ENCODE results near the gene HES5.

The HES5 gene

DNA sequence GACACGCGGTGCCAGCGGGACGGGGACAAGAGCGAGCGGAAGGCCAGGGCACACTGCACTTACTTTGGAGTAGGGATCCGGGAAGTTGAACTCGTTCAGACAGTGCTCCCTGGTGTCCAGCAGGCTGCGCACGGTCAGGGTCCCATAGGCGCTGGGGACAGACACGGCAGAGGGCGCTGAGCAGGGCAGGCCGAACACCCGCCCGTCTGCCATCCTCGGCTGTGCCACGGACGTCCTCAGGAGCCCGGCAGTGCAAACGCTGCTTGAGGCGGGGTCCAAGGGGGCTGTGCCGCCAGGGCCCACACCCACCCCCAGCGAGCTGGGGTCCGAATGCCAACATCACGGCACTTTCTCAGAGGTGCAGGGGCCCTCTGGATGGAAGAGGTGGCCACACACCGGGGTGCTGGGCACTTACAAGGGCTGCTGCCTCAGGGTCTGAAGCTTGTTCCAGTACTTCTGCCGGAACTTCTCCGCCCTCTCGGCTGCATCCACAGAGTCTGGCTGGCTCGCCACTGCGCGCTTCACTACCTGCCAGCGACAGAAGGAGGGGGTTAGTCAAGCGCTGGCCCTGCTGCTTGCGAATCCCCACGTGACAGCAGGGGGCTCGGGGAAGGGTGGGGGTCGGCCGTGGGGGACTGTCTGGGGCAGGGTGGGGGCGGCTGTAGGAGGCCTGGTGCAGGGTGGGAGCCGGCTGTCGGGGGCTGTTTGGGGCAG is 16.0 kb downstream of the HES5 start:
- no peak overlapping the region for H2AFZ ChIP-seq (ENCODE audit: low read depth, low read length, severe bottlenecking)
- H3K36me3 ChIP-seq (ENCODE audit: low read length), result no peaks in the 10 kb centered on the region
- H3K27ac ChIP-seq (ENCODE audit: low read depth, low read length), result no peak overlapping the region
- H3K27me3 ChIP-seq (ENCODE audit: low read length), result no peaks in the 10 kb centered on the region
- no peaks in the 10 kb centered on the region for H3K9me3 ChIP-seq (ENCODE audit: insufficient read depth, low read length)
- no peaks in the 10 kb centered on the region for H3K9me2 ChIP-seq (replicated peaks; ENCODE audit: insufficient read depth, low read length)
- no peak overlapping the region for H3K9ac ChIP-seq (ENCODE audit: low read length)
- TF ChIP-seq EZH2phosphoT487 (conservative IDR thresholded peaks at IDR 0.05; ENCODE audit: low read length), result no peak
- TF ChIP-seq, protein P1, sequence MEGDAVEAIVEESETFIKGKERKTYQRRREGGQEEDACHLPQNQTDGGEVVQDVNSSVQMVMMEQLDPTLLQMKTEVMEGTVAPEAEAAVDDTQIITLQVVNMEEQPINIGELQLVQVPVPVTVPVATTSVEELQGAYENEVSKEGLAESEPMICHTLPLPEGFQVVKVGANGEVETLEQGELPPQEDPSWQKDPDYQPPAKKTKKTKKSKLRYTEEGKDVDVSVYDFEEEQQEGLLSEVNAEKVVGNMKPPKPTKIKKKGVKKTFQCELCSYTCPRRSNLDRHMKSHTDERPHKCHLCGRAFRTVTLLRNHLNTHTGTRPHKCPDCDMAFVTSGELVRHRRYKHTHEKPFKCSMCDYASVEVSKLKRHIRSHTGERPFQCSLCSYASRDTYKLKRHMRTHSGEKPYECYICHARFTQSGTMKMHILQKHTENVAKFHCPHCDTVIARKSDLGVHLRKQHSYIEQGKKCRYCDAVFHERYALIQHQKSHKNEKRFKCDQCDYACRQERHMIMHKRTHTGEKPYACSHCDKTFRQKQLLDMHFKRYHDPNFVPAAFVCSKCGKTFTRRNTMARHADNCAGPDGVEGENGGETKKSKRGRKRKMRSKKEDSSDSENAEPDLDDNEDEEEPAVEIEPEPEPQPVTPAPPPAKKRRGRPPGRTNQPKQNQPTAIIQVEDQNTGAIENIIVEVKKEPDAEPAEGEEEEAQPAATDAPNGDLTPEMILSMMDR (IDR thresholded peaks at IDR 0.05; ENCODE audit: insufficient read depth, low read length, poor library complexity, severe bottlenecking), result no peak
- no peaks in the 10 kb centered on the region for H3F3A ChIP-seq (ENCODE audit: insufficient read depth)
- no peak overlapping the region for H3K4me3 ChIP-seq (ENCODE audit: insufficient read depth, low read length, poor library complexity, severe bottlenecking)
- no peaks in the 10 kb centered on the region for H3K79me2 ChIP-seq (ENCODE audit: insufficient read depth, low read length)
- no peak overlapping the region for H3K4me2 ChIP-seq (ENCODE audit: low read depth, low read length, poor library complexity, severe bottlenecking)
- H4K20me1 ChIP-seq (ENCODE audit: low read depth, low read length), result no peaks in the 10 kb centered on the region

- TF ChIP-seq, protein P1 (IDR thresholded peaks at IDR 0.05; ENCODE audit: insufficient read depth, low read length, poor library complexity, severe bottlenecking), result no peak
- no peak for TF ChIP-seq EZH2phosphoT487 (conservative IDR thresholded peaks at IDR 0.05; ENCODE audit: low read length)
- H4K20me1 ChIP-seq (ENCODE audit: low read depth, low read length), result no peaks in the 10 kb centered on the region
- no peak overlapping the region for H3K4me3 ChIP-seq (ENCODE audit: insufficient read depth, low read length, poor library complexity, severe bottlenecking)
- H3K4me2 ChIP-seq (ENCODE audit: low read depth, low read length, poor library complexity, severe bottlenecking), result no peak overlapping the region
- no peaks in the 10 kb centered on the region for H3K9me2 ChIP-seq (replicated peaks; ENCODE audit: insufficient read depth, low read length)
- no peak overlapping the region for H3K9ac ChIP-seq (ENCODE audit: low read length)
- no peaks in the 10 kb centered on the region for H3F3A ChIP-seq (ENCODE audit: insufficient read depth)
- no peaks in the 10 kb centered on the region for H3K79me2 ChIP-seq (ENCODE audit: insufficient read depth, low read length)
- no peaks in the 10 kb centered on the region for H3K36me3 ChIP-seq (ENCODE audit: low read length)
- H3K27me3 ChIP-seq (ENCODE audit: low read length), result no peaks in the 10 kb centered on the region
- H3K9me3 ChIP-seq (ENCODE audit: insufficient read depth, low read length), result no peaks in the 10 kb centered on the region
- H2AFZ ChIP-seq (ENCODE audit: low read depth, low read length, severe bottlenecking), result no peak overlapping the region
- no peak overlapping the region for H3K27ac ChIP-seq (ENCODE audit: low read depth, low read length)
These were observed 17.1 kb downstream of the HES5 start for GRCh38 chr1:2512862-2513421.

- Histone ChIP-seq H3K9me2 (replicated peaks; ENCODE audit: insufficient read depth, low read length) (no peaks in the 10 kb centered on the region), H3K36me3 (ENCODE audit: low read length) (no peaks in the 10 kb centered on the region)
These were observed 19.5 kb downstream of the HES5 start for GRCh38 chr1:2510366-2511155.

More at GRCh38 chr1:2510366-2511155, 19.5 kb downstream of the HES5 start:
- Histone ChIP-seq H3K4me3 (ENCODE audit: insufficient read depth, low read length, poor library complexity, severe bottlenecking) (no peak overlapping the region), H4K20me1 (ENCODE audit: low read depth, low read length) (no peaks in the 10 kb centered on the region), H3K27ac (ENCODE audit: low read depth, low read length) (no peak overlapping the region), H3K27me3 (ENCODE audit: low read length) (no peaks in the 10 kb centered on the region), H2AFZ (ENCODE audit: low read depth, low read length, severe bottlenecking) (no peak overlapping the region), H3F3A (ENCODE audit: insufficient read depth) (no peaks in the 10 kb centered on the region), H3K9me3 (ENCODE audit: insufficient read depth, low read length) (no peaks in the 10 kb centered on the region), H3K9ac (ENCODE audit: low read length) (no peak overlapping the region), H3K4me2 (ENCODE audit: low read depth, low read length, poor library complexity, severe bottlenecking) (no peak overlapping the region), H3K79me2 (ENCODE audit: insufficient read depth, low read length) (no peaks in the 10 kb centered on the region)
- TF ChIP-seq, protein P1 (IDR thresholded peaks at IDR 0.05; ENCODE audit: insufficient read depth, low read length, poor library complexity, severe bottlenecking), result no peak
- no peak for TF ChIP-seq EZH2phosphoT487 (conservative IDR thresholded peaks at IDR 0.05; ENCODE audit: low read length)

All from SU-DHL-6 (cell line).